Fibroblast of lung (primary cell): Measurements from ENCODE around the gene HPCAL1. TPM values are rescaled to one million over a fixed set of nuclear protein-coding genes. Genes with fewer than 3 reads are reported as not detected.

Experiments
- DNase-seq, 2 donors: peaks; one replicate each; pipeline versions ENCODE4 v3.0.0 to v3.0.0-alpha.2; 2010; ENCODE audit warnings: low read depth in 2 of 2
- H2AFZ ChIP-seq: 2 replicates; pipeline ENCODE4 v1.5.1; 2012; ENCODE audit warnings: low read length, control low read depth, inconsistent platforms
- H3K27ac ChIP-seq: 2 replicates; pipeline ENCODE4 v1.5.1; 2011; ENCODE audit warnings: low read length, control low read depth; ENCODE audit not compliant: insufficient read depth
- H3K27me3 ChIP-seq: 2 replicates; pipeline ENCODE4 v1.5.1; 2011; ENCODE audit warnings: mild to moderate bottlenecking, low read length; ENCODE audit not compliant: control insufficient read depth, insufficient read depth
- H3K36me3 ChIP-seq: 2 replicates; pipeline ENCODE4 v1.5.1; 2011; ENCODE audit warnings: low read length; ENCODE audit not compliant: control insufficient read depth, insufficient read depth
- H3K4me1 ChIP-seq: 2 replicates; pipeline ENCODE4 v1.5.1; 2011; ENCODE audit warnings: low read length; ENCODE audit not compliant: control insufficient read depth, insufficient read depth; ENCODE audit errors: extremely low read depth
- H3K4me2 ChIP-seq: 2 replicates; pipeline ENCODE4 v1.5.1; 2011; ENCODE audit warnings: low read length, control low read depth; ENCODE audit not compliant: insufficient read depth; ENCODE audit errors: extremely low read depth
- H3K4me3 ChIP-seq, 4 experiments: fragments of 200-600 bp in 1 of 4; sonication (generic) in 1 of 4; replicated peaks in 1 of 4; 2 replicates each; pipeline ENCODE4 v1.5.1; 2011 to 2016; ENCODE audit warnings: low read length in 4 of 4, low read depth in 3 of 4, mild to moderate bottlenecking in 3 of 4, control low read depth in 2 of 4, inconsistent platforms in 1 of 4, mixed read lengths in 1 of 4; ENCODE audit not compliant: insufficient read depth in 1 of 4; ENCODE audit errors: control extremely low read depth in 1 of 4
- H3K79me2 ChIP-seq: 2 replicates; pipeline ENCODE4 v1.5.1; 2012; ENCODE audit warnings: mild to moderate bottlenecking, low read length, inconsistent platforms; ENCODE audit not compliant: control insufficient read depth, insufficient read depth
- H3K9ac ChIP-seq: 2 replicates; pipeline ENCODE4 v1.5.1; 2011; ENCODE audit warnings: mild to moderate bottlenecking, low read length, control low read depth; ENCODE audit not compliant: insufficient read depth
- H3K9me3 ChIP-seq: 2 replicates; pipeline ENCODE4 v1.5.1; 2012; ENCODE audit warnings: low read depth, low read length; ENCODE audit not compliant: control insufficient read depth, insufficient read depth
- H4K20me1 ChIP-seq: 2 replicates; pipeline ENCODE4 v1.5.1; 2011; ENCODE audit warnings: low read length; ENCODE audit not compliant: control insufficient read depth, insufficient read depth; ENCODE audit errors: extremely low read depth
- EZH2 ChIP-seq: IDR thresholded peaks from 2 replicates; pipeline ENCODE4 v1.5.1; 2012; ENCODE audit warnings: low read length, control low read depth, mild to moderate bottlenecking; ENCODE audit errors: missing control alignments
- polyA plus RNA-seq, 2 donors: library from polyadenylated mRNA; depleted of rRNA in 1 of 2; stranded (reverse) in 1 of 2; unstranded in 1 of 2; fragments of >200 nt; gene quantifications; 2 replicates each; pipeline ENCODE4 v1.2.1, GENCODE V29; 2011 to 2012; ENCODE audit warnings: missing spikeins in 1 of 2
- total RNA-seq: library from RNA; depleted of rRNA; stranded (reverse); fragments of >200 nt; gene quantifications from 2 replicates; pipeline ENCODE4 v1.2.1, GENCODE V29; 2014
- TF ChIP-seq, protein P1 (sequence below), 2 donors: IDR thresholded peaks in 1 of 2; conservative IDR thresholded peaks in 1 of 2; 1 replicate in 1 of 2; 2 replicates in 1 of 2; pipeline ENCODE4 v1.5.1; 2011 to 2012; ENCODE audit warnings: low read length in 2 of 2, control low read depth in 1 of 2, inconsistent platforms in 1 of 2, low read depth in 1 of 2, mild to moderate bottlenecking in 1 of 2

The HPCAL1 gene
- total and polyA plus RNA-seq, 2 donors (not counting 1 experiment from before 2014, with no cell fraction given): 11.4 to 34.5 TPM

DNA sequence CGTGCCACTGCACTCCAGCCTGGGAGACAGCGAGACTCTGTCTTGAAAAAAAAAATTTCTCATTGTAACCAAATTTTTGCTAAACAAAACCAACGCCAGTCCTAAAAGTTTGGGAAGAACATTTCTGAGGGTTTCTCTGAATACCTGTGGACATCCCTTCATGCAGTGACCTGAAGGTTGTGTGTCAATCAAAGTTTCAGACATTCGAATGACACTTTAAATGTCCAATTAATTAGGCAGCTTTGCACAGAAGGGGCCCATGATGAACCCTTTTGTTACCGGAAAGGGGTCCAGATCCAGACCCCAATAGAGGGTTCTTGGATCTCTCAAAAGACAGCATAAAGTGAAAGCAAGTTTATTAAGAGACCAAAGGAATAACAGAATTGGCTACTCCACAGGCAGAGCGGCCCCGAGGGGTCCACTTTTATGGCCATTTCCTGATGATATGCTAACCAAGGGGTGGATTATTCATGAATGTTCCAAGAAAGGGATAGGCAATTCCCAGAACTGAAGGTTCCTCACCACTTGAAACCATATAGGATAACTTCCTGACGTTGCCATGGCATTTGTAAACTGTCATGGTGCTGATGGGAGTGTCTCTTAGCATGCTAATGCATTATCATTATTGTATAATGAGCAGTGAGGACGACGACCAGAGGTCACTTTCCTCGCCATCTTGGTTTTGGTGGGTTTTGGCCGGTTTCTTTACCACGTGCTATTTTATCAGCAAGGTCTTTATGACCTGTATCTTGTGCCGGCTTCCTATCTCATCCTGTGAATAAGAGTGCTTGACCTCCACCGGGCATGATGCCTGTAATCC is 27.5 kb upstream of the HPCAL1 start:
- no peak overlapping the region for H3K4me2 ChIP-seq
- no peak overlapping the region for H3K4me3 ChIP-seq
- H4K20me1 ChIP-seq: no peaks in the 10 kb centered on the region
- H3K9me3 ChIP-seq: no peaks in the 10 kb centered on the region
- H3K36me3 ChIP-seq: no peaks in the 10 kb centered on the region
- no peak overlapping the region for H2AFZ ChIP-seq
- H3K9ac ChIP-seq: no peak overlapping the region
- peaks cover 9% of the 10 kb centered on the region for H3K4me1 ChIP-seq
- no peak for DNase-seq
- H3K27me3 ChIP-seq: no peaks in the 10 kb centered on the region
- TF ChIP-seq, protein P1, sequence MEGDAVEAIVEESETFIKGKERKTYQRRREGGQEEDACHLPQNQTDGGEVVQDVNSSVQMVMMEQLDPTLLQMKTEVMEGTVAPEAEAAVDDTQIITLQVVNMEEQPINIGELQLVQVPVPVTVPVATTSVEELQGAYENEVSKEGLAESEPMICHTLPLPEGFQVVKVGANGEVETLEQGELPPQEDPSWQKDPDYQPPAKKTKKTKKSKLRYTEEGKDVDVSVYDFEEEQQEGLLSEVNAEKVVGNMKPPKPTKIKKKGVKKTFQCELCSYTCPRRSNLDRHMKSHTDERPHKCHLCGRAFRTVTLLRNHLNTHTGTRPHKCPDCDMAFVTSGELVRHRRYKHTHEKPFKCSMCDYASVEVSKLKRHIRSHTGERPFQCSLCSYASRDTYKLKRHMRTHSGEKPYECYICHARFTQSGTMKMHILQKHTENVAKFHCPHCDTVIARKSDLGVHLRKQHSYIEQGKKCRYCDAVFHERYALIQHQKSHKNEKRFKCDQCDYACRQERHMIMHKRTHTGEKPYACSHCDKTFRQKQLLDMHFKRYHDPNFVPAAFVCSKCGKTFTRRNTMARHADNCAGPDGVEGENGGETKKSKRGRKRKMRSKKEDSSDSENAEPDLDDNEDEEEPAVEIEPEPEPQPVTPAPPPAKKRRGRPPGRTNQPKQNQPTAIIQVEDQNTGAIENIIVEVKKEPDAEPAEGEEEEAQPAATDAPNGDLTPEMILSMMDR (conservative IDR thresholded peaks at IDR 0.05 in 1 of 2, IDR thresholded peaks at IDR 0.05 in 1 of 2; ENCODE audit: low read depth in 1 of 2, low read length in 2 of 2): no peak
- TF ChIP-seq EZH2: no peak
- no peaks in the 10 kb centered on the region for H3K79me2 ChIP-seq
- no peak overlapping the region for H3K27ac ChIP-seq

DNA sequence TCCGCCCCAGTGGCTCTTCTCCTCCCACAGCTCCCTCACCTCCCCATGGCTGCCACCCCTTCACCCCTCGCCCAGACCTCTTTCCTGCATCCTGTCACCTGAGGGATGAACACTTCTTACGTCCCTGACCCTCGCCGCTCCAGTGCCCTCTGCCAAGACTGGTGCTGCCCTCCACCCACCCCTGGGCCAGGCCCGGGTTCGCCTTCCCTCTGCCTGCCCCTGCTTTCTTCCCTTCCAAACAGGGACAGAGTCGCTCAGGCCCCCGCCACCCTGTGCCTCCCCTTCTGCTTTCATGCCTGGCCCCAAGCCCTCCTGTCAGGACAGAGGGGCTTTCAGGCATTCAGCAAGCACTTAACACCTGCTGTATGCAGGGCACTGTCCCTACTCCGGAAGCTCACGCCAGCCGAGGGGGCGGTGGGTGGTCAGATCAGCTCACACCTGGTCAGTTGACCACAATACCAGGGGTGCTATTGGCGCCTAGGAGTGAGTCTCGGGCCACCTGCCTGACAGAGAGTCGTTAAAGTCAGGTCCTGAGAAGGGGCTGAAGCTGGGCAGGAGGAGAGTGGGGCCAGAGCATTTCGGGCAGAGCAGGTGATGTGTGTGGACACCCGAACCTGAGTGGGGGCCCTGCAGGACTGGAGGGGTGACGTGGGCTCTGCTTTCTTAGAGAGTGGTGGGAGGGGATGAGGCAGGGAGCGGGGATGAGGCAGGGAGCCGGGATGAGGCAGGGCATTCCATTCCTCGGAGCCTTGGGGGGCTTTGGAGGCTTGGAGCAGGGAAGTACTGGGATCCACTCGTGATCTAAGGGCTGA is 26.0 kb upstream of the HPCAL1 start:
- no peaks in the 10 kb centered on the region for H3K79me2 ChIP-seq

More for the DNA sequence above, 26.0 kb upstream of the HPCAL1 start:
- Histone ChIP-seq H3K4me1 (peaks cover 9% of the 10 kb centered on the region), H3K9me3 (no peaks in the 10 kb centered on the region), H3K27ac (no peak overlapping the region), H3K27me3 (no peaks in the 10 kb centered on the region), H3K4me2 (no peak overlapping the region), H3K9ac (no peak overlapping the region), H4K20me1 (no peaks in the 10 kb centered on the region), H2AFZ (no peak overlapping the region), H3K36me3 (no peaks in the 10 kb centered on the region), H3K4me3 (no peak overlapping the region)
- TF ChIP-seq EZH2: no peak
- TF ChIP-seq, protein P1 (conservative IDR thresholded peaks at IDR 0.05 in 1 of 2, IDR thresholded peaks at IDR 0.05 in 1 of 2; ENCODE audit: low read depth in 1 of 2, low read length in 2 of 2): no peak
- DNase-seq: no peak
